Testis (tissue), 3 donors: Measurements from ENCODE around the gene PDXDC1. TPM values are rescaled to one million over a fixed set of nuclear protein-coding genes. Genes with fewer than 3 reads are reported as not detected.

Experiments
- DNase-seq: peaks from one replicate; pipeline ENCODE4 v3.0.0-alpha.2; 2019
- H3K27ac ChIP-seq, 2 donors: fragments of 200-600 bp; sonication (generic); one replicate each; pipeline ENCODE4 v1.5.1; 2019
- H3K27me3 ChIP-seq: fragments of 200-600 bp; sonication (generic); one replicate; pipeline ENCODE4 v1.5.1; 2019
- H3K36me3 ChIP-seq: fragments of 200-600 bp; sonication (generic); one replicate; pipeline ENCODE4 v1.5.1; 2017; ENCODE audit warnings: low read depth; ENCODE audit errors: missing control alignments
- H3K4me1 ChIP-seq: fragments of 200-600 bp; sonication (generic); one replicate; pipeline ENCODE4 v1.5.1; 2019
- H3K4me3 ChIP-seq, 2 donors: fragments of 200-600 bp; sonication (generic); one replicate each; pipeline ENCODE4 v1.5.1; 2017 to 2019
- H3K9me3 ChIP-seq: fragments of 200-600 bp; sonication (generic); one replicate; pipeline ENCODE4 v1.5.1; 2017
- POLR2A ChIP-seq: fragments of 450-650 bp; IDR thresholded peaks from one replicate; pipeline ENCODE4 v1.6.1; 2017; ENCODE audit warnings: antibody characterized with exemption, mild to moderate bottlenecking, moderate library complexity
- WGBS, 2 donors: methylation state at CpG; one replicate each; pipeline ENCODE4 v1.1.5; 2018; 5-methylcytosine and 5-hydroxymethylcytosine counted together
- intact Hi-C: fragments of 100-400 bp; cut with DNase I; formaldehyde crosslinking; loops from one replicate; pipeline ENCODE4 v1.15.1; 2023; ENCODE audit warnings: low total_unique reads
- polyA plus RNA-seq: library from polyadenylated mRNA; stranded (reverse); fragments of 350-450 nt; fragmentation: Illumina TruSeq; extraction: RNeasy Lipid Tissue Mini Kit (QIAGEN cat#74804); gene quantifications from one replicate; pipeline ENCODE4 v1.2.3, GENCODE V29; 2014; ENCODE audit warnings: low read depth, low replicate concordance; ENCODE audit not compliant: insufficient read depth
- total RNA-seq, 2 donors: library from RNA; depleted of rRNA; stranded (reverse); fragments of >200 nt; gene quantifications; one replicate each; pipeline ENCODE4 v1.2.3, GENCODE V29; 2016
- TF ChIP-seq, protein P1 (sequence below), 3 experiments: fragments of 450-650 bp in 2 of 3; fragments of 200-600 bp in 1 of 3; sonication (generic) in 1 of 3; IDR thresholded peaks; one replicate each; pipeline ENCODE4 v1.5.1; 2016 to 2019; ENCODE audit warnings: antibody characterized with exemption in 3 of 3, mild to moderate bottlenecking in 2 of 3, moderate library complexity in 1 of 3

PDXDC1 gene
- total and polyA plus RNA-seq, 3 donors from 2014 or later: 171 to 257 (median 247) TPM

DNA sequence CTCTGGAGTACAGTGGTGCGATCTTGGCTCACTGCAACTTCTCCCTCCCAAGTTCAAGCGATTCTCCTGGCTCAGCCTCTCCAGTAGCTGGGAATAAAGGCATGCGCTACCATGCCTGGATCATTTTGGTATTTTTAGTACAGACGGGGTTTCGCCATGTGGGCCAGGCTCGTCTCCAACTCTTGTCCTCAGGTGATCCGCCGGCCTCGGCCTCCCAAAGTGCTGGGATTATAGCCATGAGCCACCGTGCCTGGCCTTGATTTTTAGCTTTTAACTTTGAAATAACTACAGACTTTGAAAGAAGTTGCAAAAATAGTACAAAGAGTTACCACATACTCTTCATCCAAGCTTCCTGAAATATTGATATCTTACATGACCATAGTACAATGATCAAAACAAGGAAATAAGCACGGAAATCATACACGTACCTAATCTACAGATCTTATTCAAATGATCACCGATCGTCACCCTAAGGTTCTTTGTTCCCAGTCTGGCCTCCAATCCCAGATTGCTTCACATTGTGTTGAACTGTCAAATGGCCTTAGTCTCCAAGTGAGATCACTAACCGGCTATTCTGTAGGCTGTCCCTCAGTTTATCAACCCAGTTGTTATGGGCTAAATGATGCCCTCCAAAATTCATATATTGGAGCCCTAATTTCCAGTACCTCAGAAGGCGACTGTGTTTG lies 19.1 kb upstream of the PDXDC1 start:
- intact Hi-C loops: no loop called here
- H3K27me3 ChIP-seq: no peaks in the 10 kb centered on the region
- TF ChIP-seq, protein P1, sequence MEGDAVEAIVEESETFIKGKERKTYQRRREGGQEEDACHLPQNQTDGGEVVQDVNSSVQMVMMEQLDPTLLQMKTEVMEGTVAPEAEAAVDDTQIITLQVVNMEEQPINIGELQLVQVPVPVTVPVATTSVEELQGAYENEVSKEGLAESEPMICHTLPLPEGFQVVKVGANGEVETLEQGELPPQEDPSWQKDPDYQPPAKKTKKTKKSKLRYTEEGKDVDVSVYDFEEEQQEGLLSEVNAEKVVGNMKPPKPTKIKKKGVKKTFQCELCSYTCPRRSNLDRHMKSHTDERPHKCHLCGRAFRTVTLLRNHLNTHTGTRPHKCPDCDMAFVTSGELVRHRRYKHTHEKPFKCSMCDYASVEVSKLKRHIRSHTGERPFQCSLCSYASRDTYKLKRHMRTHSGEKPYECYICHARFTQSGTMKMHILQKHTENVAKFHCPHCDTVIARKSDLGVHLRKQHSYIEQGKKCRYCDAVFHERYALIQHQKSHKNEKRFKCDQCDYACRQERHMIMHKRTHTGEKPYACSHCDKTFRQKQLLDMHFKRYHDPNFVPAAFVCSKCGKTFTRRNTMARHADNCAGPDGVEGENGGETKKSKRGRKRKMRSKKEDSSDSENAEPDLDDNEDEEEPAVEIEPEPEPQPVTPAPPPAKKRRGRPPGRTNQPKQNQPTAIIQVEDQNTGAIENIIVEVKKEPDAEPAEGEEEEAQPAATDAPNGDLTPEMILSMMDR (IDR thresholded peaks at IDR 0.05): no peak
- no peak for TF ChIP-seq POLR2A
- WGBS, 2 donors: 48 to 62% methylated on average over 16 of the region's 16 CpGs
- no peak overlapping the region for H3K27ac ChIP-seq
- DNase-seq: peak; percentile 83
- peaks cover 22% of the 10 kb centered on the region for H3K4me1 ChIP-seq
- no peaks in the 10 kb centered on the region for H3K9me3 ChIP-seq
- H3K36me3 ChIP-seq: no peaks in the 10 kb centered on the region
- H3K4me3 ChIP-seq: no peak overlapping the region

DNA sequence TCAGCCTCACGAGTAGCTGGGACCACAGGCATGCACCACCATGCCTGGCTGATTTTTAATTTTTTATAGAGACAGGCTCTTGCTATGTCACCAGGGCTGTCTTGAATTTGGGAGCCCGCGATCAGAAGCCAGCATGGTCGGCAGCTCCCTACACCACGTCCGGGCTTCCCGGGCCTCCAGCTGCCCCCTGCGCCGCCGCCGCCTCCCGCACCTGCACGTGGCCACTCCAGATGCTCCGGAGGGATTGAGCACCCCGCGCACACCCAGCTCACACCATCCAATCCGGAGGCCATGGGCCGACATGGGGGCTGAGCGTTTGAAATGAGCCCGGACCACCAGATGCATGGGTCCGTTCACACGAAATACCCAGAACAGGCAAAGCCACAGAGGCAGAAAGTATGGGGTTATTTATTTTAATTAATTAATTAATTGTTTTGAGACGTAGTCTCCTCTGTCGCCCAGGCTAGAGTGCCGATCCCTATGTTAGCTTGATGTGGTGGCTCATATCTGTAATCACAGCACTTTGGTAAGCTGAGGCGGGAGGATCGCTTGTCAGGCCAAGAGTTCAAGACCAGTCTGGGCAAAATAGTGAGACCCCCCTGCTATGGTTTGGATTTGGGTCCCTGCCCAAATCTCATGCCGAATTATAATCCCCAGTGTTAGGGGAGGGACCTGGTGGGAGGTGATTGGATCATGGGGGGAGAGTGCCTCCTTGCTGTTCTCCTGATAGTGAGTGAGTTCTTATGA lies 17.1 kb upstream of the PDXDC1 start:
- DNase-seq: no peak
- H3K27ac ChIP-seq: no peak overlapping the region
- TF ChIP-seq, protein P1 (IDR thresholded peaks at IDR 0.05): no peak
- TF ChIP-seq POLR2A: no peak
- H3K9me3 ChIP-seq: no peaks in the 10 kb centered on the region
- H3K27me3 ChIP-seq: no peaks in the 10 kb centered on the region
- H3K4me3 ChIP-seq: no peak overlapping the region
- WGBS, 2 donors: 82 to 85% methylated on average over 28 of the region's 28 CpGs
- H3K4me1 ChIP-seq: peaks cover 22% of the 10 kb centered on the region
- intact Hi-C loops: no loop called here
- no peaks in the 10 kb centered on the region for H3K36me3 ChIP-seq

DNA sequence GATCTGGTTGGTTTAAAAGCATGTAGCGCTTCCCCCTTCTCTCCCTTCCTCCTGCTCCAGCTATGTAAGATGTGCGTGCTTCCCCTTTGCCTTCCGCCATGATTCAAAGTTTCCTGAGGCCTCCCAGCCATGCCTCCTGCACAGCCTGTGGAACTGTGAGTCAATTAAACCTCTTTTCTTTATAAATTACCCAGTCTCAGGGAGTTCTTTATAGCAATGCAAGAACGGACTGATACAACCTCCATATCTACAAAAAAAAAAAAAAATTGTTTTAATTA lies 16.6 kb upstream of the PDXDC1 start:
- no peaks in the 10 kb centered on the region for H3K36me3 ChIP-seq
- H3K27ac ChIP-seq: no peak overlapping the region
- WGBS, 2 donors: 83 to 91% methylated on average over 4 of the region's 4 CpGs
- no peaks in the 10 kb centered on the region for H3K9me3 ChIP-seq
- peaks cover 22% of the 10 kb centered on the region for H3K4me1 ChIP-seq
- no peak for DNase-seq
- intact Hi-C loops: no loop called here
- H3K27me3 ChIP-seq: no peaks in the 10 kb centered on the region
- TF ChIP-seq POLR2A: no peak
- TF ChIP-seq, protein P1 (IDR thresholded peaks at IDR 0.05): no peak
- H3K4me3 ChIP-seq: no peak overlapping the region

DNA sequence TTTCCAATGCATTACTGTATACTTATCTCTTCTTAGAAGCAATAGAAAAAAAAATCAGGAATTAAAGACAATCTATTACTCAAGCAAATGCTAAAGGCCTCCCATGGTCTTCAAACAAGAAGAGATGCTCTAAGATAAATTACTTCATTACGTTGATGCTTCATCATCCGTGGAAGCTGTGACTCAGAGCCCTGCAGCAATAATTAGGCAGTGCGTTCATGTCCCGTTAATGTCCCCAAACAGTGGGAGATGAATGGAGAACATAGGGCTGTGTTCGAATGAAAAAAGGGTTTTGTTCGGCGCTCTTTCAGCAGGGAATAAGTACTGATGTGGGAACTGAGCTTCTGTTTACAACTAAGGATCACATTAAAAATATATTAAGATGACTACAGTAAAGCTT lies 15.9 kb upstream of the PDXDC1 start:
- Histone ChIP-seq H3K27me3 (no peaks in the 10 kb centered on the region), H3K4me3 (no peak overlapping the region), H3K36me3 (no peaks in the 10 kb centered on the region), H3K9me3 (no peaks in the 10 kb centered on the region), H3K27ac (no peak overlapping the region), H3K4me1 (peaks cover 22% of the 10 kb centered on the region)
- WGBS, 2 donors: 90 to 91% methylated on average over 7 of the region's 7 CpGs
- no peak for DNase-seq
- intact Hi-C loops: no loop called here
- TF ChIP-seq POLR2A: no peak

DNA sequence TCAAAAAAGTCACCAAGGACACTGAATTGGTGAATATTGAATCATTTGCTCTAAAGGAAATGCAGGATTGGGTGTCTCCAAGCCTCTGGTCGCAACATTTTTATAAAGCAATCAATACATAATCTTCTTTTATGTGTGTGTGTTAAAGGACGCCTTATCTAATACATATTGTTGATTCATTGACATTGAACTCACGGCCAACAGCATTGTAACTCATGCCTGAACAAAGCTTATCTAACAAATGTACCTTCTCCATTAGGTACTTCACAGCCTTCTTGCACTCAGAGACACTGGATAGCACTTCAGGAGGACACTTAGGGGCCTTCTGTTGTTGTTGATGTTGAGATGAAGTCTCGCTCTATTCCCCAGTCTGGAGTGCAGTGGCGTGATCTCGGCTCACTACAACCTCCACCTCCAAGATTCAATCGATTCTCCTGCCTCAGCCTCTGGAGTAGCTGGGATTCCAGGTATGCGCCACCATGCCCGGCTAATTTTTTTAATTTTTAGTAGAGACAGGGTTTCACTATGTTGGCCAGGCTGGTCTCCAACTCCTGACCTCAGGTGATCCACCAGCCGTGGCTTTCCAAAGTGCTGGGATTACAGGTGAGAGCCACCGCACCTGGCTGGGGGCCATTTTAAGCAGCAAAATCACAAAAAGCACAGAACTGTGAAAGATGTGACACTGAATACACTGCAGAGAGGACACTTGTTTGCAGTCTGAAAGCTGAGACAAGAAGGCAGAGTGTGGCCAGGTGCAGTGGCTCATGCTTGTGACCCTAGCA lies 13.2 kb upstream of the PDXDC1 start:
- no peak overlapping the region for H3K27ac ChIP-seq
- H3K9me3 ChIP-seq: no peaks in the 10 kb centered on the region
- TF ChIP-seq, protein P1 (IDR thresholded peaks at IDR 0.05): no peak
- no peak for TF ChIP-seq POLR2A
- no peaks in the 10 kb centered on the region for H3K27me3 ChIP-seq
- no peak for DNase-seq
- H3K36me3 ChIP-seq: no peaks in the 10 kb centered on the region
- 90% methylated on average over 11 of the region's 11 CpGs for WGBS, 2 donors
- H3K4me1 ChIP-seq: peaks cover 8% of the 10 kb centered on the region
- H3K4me3 ChIP-seq: no peak overlapping the region
- intact Hi-C loops: no loop called here
